Osteoblast (primary cell): Measurements from ENCODE around the gene RYR2. TPM values are rescaled to one million over a fixed set of nuclear protein-coding genes. Genes with fewer than 3 reads are reported as not detected.

Experiments used
- DNase-seq: peaks from one replicate; pipeline ENCODE4 v3.0.0; 2011; ENCODE audit warnings: low spot score, mixed read lengths; ENCODE audit not compliant: insufficient read length; ENCODE audit errors: missing footprints
- H2AFZ ChIP-seq: 2 replicates; pipeline ENCODE4 v1.6.0; 2011; ENCODE audit warnings: mild to moderate bottlenecking, low read length
- H3K27ac ChIP-seq: 2 replicates; pipeline ENCODE4 v1.5.1; 2011; ENCODE audit warnings: mild to moderate bottlenecking, low read depth, low read length, moderate library complexity
- H3K27me3 ChIP-seq: 2 replicates; pipeline ENCODE4 v1.6.0; 2012; ENCODE audit warnings: mild to moderate bottlenecking, control low read depth, inconsistent platforms, low read length, moderate library complexity; ENCODE audit not compliant: insufficient read depth
- H3K36me3 ChIP-seq: 2 replicates; pipeline ENCODE4 v1.5.1; 2011; ENCODE audit warnings: mild to moderate bottlenecking, low read length, control low read depth, moderate library complexity; ENCODE audit not compliant: insufficient read depth
- H3K4me1 ChIP-seq: 2 replicates; pipeline ENCODE4 v1.5.1; 2011; ENCODE audit warnings: mild to moderate bottlenecking, low read length, control low read depth, moderate library complexity; ENCODE audit not compliant: insufficient read depth
- H3K4me2 ChIP-seq: 2 replicates; pipeline ENCODE4 v1.6.0; 2011; ENCODE audit warnings: mild to moderate bottlenecking, low read length; ENCODE audit not compliant: insufficient read depth
- H3K4me3 ChIP-seq: fragments of 200-600 bp; sonication (generic); 3 replicates; pipeline ENCODE4 v1.5.1; 2012; ENCODE audit warnings: mild to moderate bottlenecking, low read length, inconsistent platforms; ENCODE audit not compliant: insufficient read depth
- H3K79me2 ChIP-seq: 2 replicates; pipeline ENCODE4 v1.6.0; 2012; ENCODE audit warnings: mild to moderate bottlenecking, low read length, control low read depth, inconsistent platforms; ENCODE audit not compliant: insufficient read depth
- H3K9me3 ChIP-seq: 2 replicates; pipeline ENCODE4 v1.5.1; 2011; ENCODE audit warnings: low read depth, low read length, control low read depth
- H4K20me1 ChIP-seq: 2 replicates; pipeline ENCODE4 v1.6.0; 2012; ENCODE audit warnings: mild to moderate bottlenecking, low read length, control low read depth; ENCODE audit not compliant: insufficient read depth
- total RNA-seq: library from RNA; depleted of rRNA; stranded (reverse); fragments of >200 nt; gene quantifications from 2 replicates; pipeline ENCODE4 v1.2.3, GENCODE V29; 2012
- TF ChIP-seq, protein P1 (sequence below): IDR thresholded peaks from 2 replicates; pipeline ENCODE4 v1.5.1; 2011; ENCODE audit warnings: mild to moderate bottlenecking, low read depth, low read length, moderate library complexity; ENCODE audit errors: extremely low read depth

The RYR2 gene
- total RNA-seq, 1 donor: not detected

DNA sequence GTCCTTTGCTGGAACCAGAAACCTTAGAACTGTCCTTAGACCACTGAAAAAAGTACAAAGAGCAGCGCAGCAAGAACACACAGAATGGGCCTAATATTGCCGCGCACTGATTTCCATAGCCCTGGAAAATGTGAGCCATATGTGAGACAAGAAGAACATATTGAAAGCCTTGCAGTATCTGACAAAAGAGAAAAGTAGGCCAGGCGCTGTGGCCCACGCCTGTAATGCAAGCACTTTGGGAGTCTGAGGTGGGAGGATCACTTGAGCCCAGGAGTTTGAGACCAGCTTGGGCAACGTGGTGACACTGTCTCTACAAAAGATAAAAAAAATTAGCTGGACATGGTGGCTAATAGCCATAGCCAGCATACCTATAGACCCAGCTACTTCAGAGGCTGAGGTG is 300.7 kb downstream of the RYR2 start:
- H4K20me1 ChIP-seq: no peaks in the 10 kb centered on the region
- TF ChIP-seq, protein P1, sequence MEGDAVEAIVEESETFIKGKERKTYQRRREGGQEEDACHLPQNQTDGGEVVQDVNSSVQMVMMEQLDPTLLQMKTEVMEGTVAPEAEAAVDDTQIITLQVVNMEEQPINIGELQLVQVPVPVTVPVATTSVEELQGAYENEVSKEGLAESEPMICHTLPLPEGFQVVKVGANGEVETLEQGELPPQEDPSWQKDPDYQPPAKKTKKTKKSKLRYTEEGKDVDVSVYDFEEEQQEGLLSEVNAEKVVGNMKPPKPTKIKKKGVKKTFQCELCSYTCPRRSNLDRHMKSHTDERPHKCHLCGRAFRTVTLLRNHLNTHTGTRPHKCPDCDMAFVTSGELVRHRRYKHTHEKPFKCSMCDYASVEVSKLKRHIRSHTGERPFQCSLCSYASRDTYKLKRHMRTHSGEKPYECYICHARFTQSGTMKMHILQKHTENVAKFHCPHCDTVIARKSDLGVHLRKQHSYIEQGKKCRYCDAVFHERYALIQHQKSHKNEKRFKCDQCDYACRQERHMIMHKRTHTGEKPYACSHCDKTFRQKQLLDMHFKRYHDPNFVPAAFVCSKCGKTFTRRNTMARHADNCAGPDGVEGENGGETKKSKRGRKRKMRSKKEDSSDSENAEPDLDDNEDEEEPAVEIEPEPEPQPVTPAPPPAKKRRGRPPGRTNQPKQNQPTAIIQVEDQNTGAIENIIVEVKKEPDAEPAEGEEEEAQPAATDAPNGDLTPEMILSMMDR: no peak
- H3K79me2 ChIP-seq: no peaks in the 10 kb centered on the region
- H3K9me3 ChIP-seq: peaks cover 2% of the 10 kb centered on the region
- no peak overlapping the region for H2AFZ ChIP-seq
- H3K4me2 ChIP-seq: no peak overlapping the region
- no peaks in the 10 kb centered on the region for H3K36me3 ChIP-seq
- no peaks in the 10 kb centered on the region for H3K27me3 ChIP-seq
- H3K27ac ChIP-seq: no peak overlapping the region
- no peak for DNase-seq
- no peak overlapping the region for H3K4me3 ChIP-seq
- no peaks in the 10 kb centered on the region for H3K4me1 ChIP-seq

DNA sequence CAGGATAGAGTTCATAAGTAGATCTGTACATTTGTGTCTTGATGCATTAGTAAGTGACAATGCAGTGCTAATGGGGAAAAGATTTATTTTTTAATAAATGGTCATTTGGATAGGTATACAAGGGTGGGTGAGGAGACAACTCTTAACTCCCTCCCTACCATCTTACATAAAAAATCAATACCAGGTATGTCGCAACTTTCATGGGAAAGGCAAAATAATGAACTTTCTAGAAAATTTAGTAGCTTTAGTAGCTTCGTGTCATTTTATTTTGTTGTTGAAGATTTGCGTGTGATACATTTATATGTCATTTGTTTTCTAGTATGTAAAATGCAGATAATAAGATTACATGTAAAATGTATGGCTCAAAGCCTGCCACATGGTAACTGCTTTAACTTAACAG is 310.8 kb downstream of the RYR2 start:
- no peak overlapping the region for H2AFZ ChIP-seq
- H3K4me3 ChIP-seq: no peak overlapping the region
- no peaks in the 10 kb centered on the region for H3K36me3 ChIP-seq
- no peak for DNase-seq
- H3K27ac ChIP-seq: no peak overlapping the region
- TF ChIP-seq, protein P1: no peak
- no peaks in the 10 kb centered on the region for H3K4me1 ChIP-seq
- H3K79me2 ChIP-seq: no peaks in the 10 kb centered on the region
- H3K27me3 ChIP-seq: no peaks in the 10 kb centered on the region
- no peaks in the 10 kb centered on the region for H4K20me1 ChIP-seq
- no peaks in the 10 kb centered on the region for H3K9me3 ChIP-seq
- no peak overlapping the region for H3K4me2 ChIP-seq

DNA sequence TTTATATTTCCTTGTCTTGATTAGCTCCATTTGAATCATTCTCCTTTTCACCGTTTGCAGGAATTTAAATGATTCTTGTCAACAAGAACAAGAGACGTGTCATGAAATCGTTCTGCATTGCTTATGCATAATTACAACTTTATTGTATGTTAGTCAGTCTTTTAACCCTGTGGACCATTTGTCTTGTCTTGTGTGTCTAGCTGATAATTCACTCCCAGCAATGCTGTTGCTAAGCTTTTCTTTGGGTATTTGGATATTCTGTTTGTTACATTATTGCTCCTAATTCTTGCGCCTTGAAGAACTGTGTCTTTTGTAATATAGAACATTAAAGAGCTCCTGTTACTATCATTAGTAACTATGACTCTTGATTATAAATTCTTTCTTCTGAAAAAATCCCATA is 311.9 kb downstream of the RYR2 start:
- Histone ChIP-seq H3K4me1 (no peaks in the 10 kb centered on the region), H3K36me3 (no peaks in the 10 kb centered on the region), H2AFZ (no peak overlapping the region), H3K27ac (no peak overlapping the region), H3K79me2 (no peaks in the 10 kb centered on the region), H4K20me1 (no peaks in the 10 kb centered on the region), H3K4me2 (no peak overlapping the region), H3K9me3 (no peaks in the 10 kb centered on the region), H3K4me3 (no peak overlapping the region), H3K27me3 (no peaks in the 10 kb centered on the region)
- DNase-seq: no peak
- TF ChIP-seq, protein P1: no peak

DNA sequence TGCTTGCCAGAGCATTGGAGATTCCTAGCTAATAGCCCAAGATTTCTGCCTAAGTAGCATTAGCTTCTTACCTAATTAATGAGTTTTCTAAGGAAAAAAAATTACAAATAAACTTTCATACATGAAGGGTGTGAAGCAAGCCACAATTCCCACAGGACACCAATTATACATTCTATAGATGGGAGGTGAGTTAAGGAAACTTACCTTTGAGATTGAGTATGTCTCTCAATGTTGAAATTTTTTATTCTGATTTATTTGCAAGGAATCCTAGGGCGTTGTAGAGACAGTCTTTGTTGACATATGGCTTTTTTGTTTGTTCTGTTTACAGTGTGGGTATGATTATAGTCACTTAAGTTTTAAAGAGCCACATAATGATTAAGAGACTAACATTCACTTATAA is 313.0 kb downstream of the RYR2 start:
- Histone ChIP-seq H3K9me3 (no peaks in the 10 kb centered on the region), H3K4me2 (no peak overlapping the region), H3K27me3 (no peaks in the 10 kb centered on the region), H3K4me3 (no peak overlapping the region), H3K4me1 (no peaks in the 10 kb centered on the region), H3K36me3 (no peaks in the 10 kb centered on the region), H3K27ac (no peak overlapping the region), H2AFZ (no peak overlapping the region), H4K20me1 (no peaks in the 10 kb centered on the region), H3K79me2 (no peaks in the 10 kb centered on the region)
- TF ChIP-seq, protein P1: no peak
- DNase-seq: no peak
